IgD-negative memory B cell (primary cell): ENCODE measurements around the gene RRM2. TPM values are rescaled to one million over a fixed set of nuclear protein-coding genes. Genes with fewer than 3 reads are reported as not detected.

ENCODE experiments used
- H3K27ac Mint-ChIP-seq, 3 donors: one replicate each; pipeline ENCODE4 v1.8.0; 2020 to 2022; ENCODE audit warnings: mild to moderate bottlenecking in 3 of 3, mixed read lengths in 3 of 3, moderate library complexity in 1 of 3
- H3K27me3 Mint-ChIP-seq: one replicate; pipeline ENCODE4 v1.8.0; 2021; ENCODE audit warnings: mixed read lengths
- H3K36me3 Mint-ChIP-seq: one replicate; pipeline ENCODE4 v1.8.0; 2020; ENCODE audit warnings: mild to moderate bottlenecking, mixed read lengths
- H3K4me1 Mint-ChIP-seq, 3 donors: one replicate each; pipeline ENCODE4 v1.8.0; 2020 to 2022; ENCODE audit warnings: mixed read lengths in 3 of 3, mild to moderate bottlenecking in 1 of 3
- H3K4me3 Mint-ChIP-seq, 4 donors: one replicate each; pipeline ENCODE4 v1.8.0; 2020 to 2022; ENCODE audit warnings: mild to moderate bottlenecking in 4 of 4, mixed read lengths in 4 of 4, moderate library complexity in 3 of 4
- H3K9me3 Mint-ChIP-seq, 3 donors: one replicate each; pipeline ENCODE4 v1.8.0; 2020 to 2021; ENCODE audit warnings: mixed read lengths in 3 of 3, mild to moderate bottlenecking in 1 of 3
- polyA plus RNA-seq: library from polyadenylated mRNA; unstranded; fragments of 300-500 nt; fragmentation: Illumina TruSeq; gene quantifications from one replicate; pipeline ENCODE4 v1.2.3, GENCODE V29; 2021

The RRM2 gene
- polyA plus RNA-seq, 1 donor from 2014 or later: 1.0 TPM

- H3K4me3 Mint-ChIP-seq: no peak overlapping the region
Measured at GRCh38 chr2:10132996-10133647, 10.6 kb downstream of the RRM2 start.

GRCh38 chr2:10135296-10136089 lies 13.0 kb downstream of the RRM2 start:
- peaks cover 0 to 3% (median 0%) of the 10 kb centered on the region in 3 donors for H3K4me1 Mint-ChIP-seq
- no peaks in the 10 kb centered on the region for H3K36me3 Mint-ChIP-seq
- H3K9me3 Mint-ChIP-seq: no peaks in the 10 kb centered on the region
- no peaks in the 10 kb centered on the region for H3K27me3 Mint-ChIP-seq
- no peak overlapping the region for H3K4me3 Mint-ChIP-seq
- H3K27ac Mint-ChIP-seq: no peak overlapping the region

More at GRCh38 chr2:10132996-10133647, 10.6 kb downstream of the RRM2 start:
- Mint-ChIP-seq H3K9me3 (no peaks in the 10 kb centered on the region), H3K4me1 (peaks cover 0 to 6% (median 0%) of the 10 kb centered on the region in 3 donors), H3K27me3 (no peaks in the 10 kb centered on the region), H3K27ac (no peak overlapping the region), H3K36me3 (no peaks in the 10 kb centered on the region)

- H3K27me3 Mint-ChIP-seq: no peaks in the 10 kb centered on the region
- no peaks in the 10 kb centered on the region for H3K36me3 Mint-ChIP-seq
- H3K27ac Mint-ChIP-seq: no peak overlapping the region
- H3K4me3 Mint-ChIP-seq: no peak overlapping the region
- peaks cover 0 to 4% (median 0%) of the 10 kb centered on the region in 3 donors for H3K4me1 Mint-ChIP-seq
- no peaks in the 10 kb centered on the region for H3K9me3 Mint-ChIP-seq
Measured at GRCh38 chr2:10136101-10136934, 13.8 kb downstream of the RRM2 start.

GRCh38 chr2:10137053-10137843 lies 14.7 kb downstream of the RRM2 start:
- peaks cover 0 to 5% (median 0%) of the 10 kb centered on the region in 3 donors for H3K4me1 Mint-ChIP-seq
- H3K27ac Mint-ChIP-seq: no peak overlapping the region
- H3K4me3 Mint-ChIP-seq: no peak overlapping the region
- H3K9me3 Mint-ChIP-seq: no peaks in the 10 kb centered on the region
- H3K36me3 Mint-ChIP-seq: no peaks in the 10 kb centered on the region
- H3K27me3 Mint-ChIP-seq: no peaks in the 10 kb centered on the region

DNA sequence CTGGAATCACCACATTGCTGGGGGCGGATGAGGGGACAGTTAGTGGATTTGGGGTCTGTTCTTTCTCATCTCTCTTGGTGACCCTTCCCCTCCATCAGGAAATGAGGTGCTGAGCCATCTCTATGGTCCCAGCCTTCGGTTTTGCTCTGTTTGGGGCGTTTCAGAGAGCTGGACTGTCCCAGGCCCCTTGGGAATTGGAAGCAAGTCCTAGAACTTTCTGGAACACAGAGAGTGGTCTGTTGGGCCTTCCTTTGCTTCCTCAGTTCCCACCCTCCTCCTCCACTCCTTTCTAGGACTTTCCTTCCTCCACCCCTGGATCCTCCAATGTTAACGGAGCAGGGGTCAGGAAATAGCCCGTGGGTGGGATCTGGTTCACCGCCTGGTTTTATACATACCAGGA lies 17.0 kb downstream of the RRM2 start:
- H3K4me3 Mint-ChIP-seq: no peak overlapping the region
- peaks cover 0 to 5% (median 0%) of the 10 kb centered on the region in 3 donors for H3K4me1 Mint-ChIP-seq
- H3K36me3 Mint-ChIP-seq: no peaks in the 10 kb centered on the region
- no peaks in the 10 kb centered on the region for H3K27me3 Mint-ChIP-seq
- no peak overlapping the region for H3K27ac Mint-ChIP-seq
- no peaks in the 10 kb centered on the region for H3K9me3 Mint-ChIP-seq

- H3K9me3 Mint-ChIP-seq: no peaks in the 10 kb centered on the region
- no peak overlapping the region for H3K4me3 Mint-ChIP-seq
- H3K27ac Mint-ChIP-seq: no peak overlapping the region
- peaks cover 0 to 2% (median 0%) of the 10 kb centered on the region in 3 donors for H3K4me1 Mint-ChIP-seq
- H3K36me3 Mint-ChIP-seq: no peaks in the 10 kb centered on the region
- no peaks in the 10 kb centered on the region for H3K27me3 Mint-ChIP-seq
Measured at GRCh38 chr2:10140841-10141610, 18.5 kb downstream of the RRM2 start.

DNA sequence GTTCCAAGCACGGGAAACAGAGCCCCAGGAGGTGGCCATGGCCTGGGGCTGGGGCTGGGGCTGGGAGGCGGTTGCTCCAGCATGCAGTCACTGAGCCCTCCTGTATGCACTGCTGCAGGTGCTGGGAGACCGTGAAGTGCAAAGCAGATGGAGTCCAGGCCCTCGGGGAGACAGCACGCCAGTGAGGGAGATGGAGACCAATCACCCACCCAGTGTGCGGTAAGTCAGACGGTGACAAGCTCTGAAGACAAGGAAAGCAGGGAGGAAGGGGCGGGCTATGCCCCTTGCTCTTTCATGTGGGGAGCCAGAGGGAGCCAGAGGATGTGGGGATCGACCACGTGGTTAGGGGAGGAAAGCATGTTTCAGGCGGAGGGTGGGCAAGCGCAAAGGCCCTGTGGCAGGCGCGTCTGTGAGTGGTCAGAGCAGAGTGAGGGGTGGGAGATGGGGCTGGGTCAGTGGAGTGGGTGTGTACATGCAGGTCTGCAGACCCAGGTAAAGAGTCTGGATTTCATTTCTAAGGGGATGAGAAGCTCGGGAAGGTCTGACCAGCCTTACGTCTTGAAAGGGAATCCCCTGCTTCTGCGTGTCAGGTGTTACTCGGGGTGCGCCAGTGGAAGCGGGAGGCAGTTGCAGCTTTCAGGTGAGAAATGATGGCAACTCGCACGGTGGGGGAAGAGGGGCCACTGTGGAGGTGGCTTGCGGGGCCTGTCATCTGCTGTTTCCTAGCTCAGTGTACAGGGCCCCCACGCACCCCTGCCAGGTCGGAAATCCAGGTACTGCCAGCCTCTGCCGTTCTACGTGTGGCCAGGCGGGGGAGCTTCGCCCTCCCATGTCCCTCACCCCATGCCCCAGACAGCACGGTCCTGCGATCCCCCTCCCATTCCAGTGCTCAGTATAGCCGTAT lies 19.4 kb downstream of the RRM2 start:
- Mint-ChIP-seq H3K27ac (peak overlapping the region in 1 of 3 donors; percentile 77), H3K9me3 (no peaks in the 10 kb centered on the region), H3K27me3 (no peaks in the 10 kb centered on the region), H3K36me3 (no peaks in the 10 kb centered on the region), H3K4me1 (peaks cover 0 to 2% (median 0%) of the 10 kb centered on the region in 3 donors), H3K4me3 (peak overlapping the region in 2 of 4 donors; percentile 60 to 71)

GRCh38 chr2:10142640-10142965 lies 20.1 kb downstream of the RRM2 start:
- no peaks in the 10 kb centered on the region for H3K27me3 Mint-ChIP-seq
- H3K27ac Mint-ChIP-seq: peak overlapping the region in 1 of 3 donors; percentile 31
- H3K4me3 Mint-ChIP-seq: no peak overlapping the region
- H3K9me3 Mint-ChIP-seq: no peaks in the 10 kb centered on the region
- no peaks in the 10 kb centered on the region for H3K36me3 Mint-ChIP-seq
- peaks cover 0 to 2% (median 0%) of the 10 kb centered on the region in 3 donors for H3K4me1 Mint-ChIP-seq

DNA sequence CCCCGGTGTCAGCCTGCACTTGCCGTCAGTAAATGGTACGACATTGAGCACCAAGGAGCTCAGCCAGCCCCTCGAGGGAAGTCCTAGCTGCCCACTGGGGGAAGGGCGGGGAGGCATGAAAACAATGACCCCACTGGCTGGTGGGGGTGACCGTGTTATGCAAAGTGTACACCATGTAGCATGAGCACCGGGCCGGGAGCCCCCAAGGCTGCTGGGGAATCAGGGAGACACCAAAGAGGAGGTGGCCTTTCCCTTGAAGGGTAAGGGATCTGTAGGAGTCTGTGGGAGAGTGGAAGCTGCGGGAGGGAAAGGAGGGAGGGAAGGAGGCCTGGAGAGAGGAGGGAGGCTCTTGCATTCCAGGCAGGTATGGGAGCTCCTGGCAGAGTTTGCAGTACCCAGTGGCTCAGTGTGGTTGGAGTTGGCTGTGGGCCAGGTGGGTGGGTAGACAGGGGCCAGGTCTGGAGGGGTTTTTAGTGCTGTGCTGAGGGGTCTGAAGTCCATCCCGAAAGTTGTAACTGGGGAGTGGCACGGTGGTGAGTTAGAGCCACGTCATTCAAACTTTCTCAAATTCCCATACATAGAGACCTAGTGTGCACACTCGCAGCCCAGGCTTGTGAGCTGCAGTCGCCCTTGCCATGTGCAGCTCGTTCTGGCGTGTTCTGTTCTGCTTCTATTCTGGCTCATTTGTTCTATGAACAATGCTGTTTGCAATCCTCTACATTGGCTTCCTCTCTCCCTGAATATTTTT lies 22.4 kb downstream of the RRM2 start:
- Mint-ChIP-seq H3K36me3 (no peaks in the 10 kb centered on the region), H3K9me3 (peaks cover 0 to 2% (median 0%) of the 10 kb centered on the region in 3 donors), H3K4me1 (peaks cover 0 to 4% (median 4%) of the 10 kb centered on the region in 3 donors), H3K27ac (no peak overlapping the region), H3K4me3 (no peak overlapping the region), H3K27me3 (no peaks in the 10 kb centered on the region)

- Mint-ChIP-seq H3K9me3 (peaks cover 0 to 2% (median 0%) of the 10 kb centered on the region in 3 donors), H3K36me3 (no peaks in the 10 kb centered on the region), H3K4me1 (peaks cover 2 to 4% (median 4%) of the 10 kb centered on the region in 3 donors), H3K27ac (no peak overlapping the region), H3K27me3 (no peaks in the 10 kb centered on the region), H3K4me3 (no peak overlapping the region)
Measured at GRCh38 chr2:10145519-10146357, 23.2 kb downstream of the RRM2 start.

GRCh38 chr2:10146366-10147005 lies 23.9 kb downstream of the RRM2 start:
- peaks cover 0 to 2% (median 0%) of the 10 kb centered on the region in 3 donors for H3K9me3 Mint-ChIP-seq
- no peaks in the 10 kb centered on the region for H3K27me3 Mint-ChIP-seq
- H3K4me1 Mint-ChIP-seq: peaks cover 1 to 4% (median 2%) of the 10 kb centered on the region in 3 donors
- H3K36me3 Mint-ChIP-seq: no peaks in the 10 kb centered on the region
- H3K4me3 Mint-ChIP-seq: no peak overlapping the region
- H3K27ac Mint-ChIP-seq: no peak overlapping the region
